HL-60/S4 treated with phorbol 12-myristate 13-acetate at 8.2 ng/mL for 4 days and 3 days (cell line): Measurements from ENCODE around the gene PDLIM4.

Experiments used
- in situ Hi-C: fragments of 300-500 bp; cut with MboI; formaldehyde crosslinking; loops from 2 replicates; pipeline ENCODE4 v1.15.0; 2022; ENCODE audit warnings: low sequenced_read_pairs

Gene PDLIM4

GRCh38 chr5:132226516-132227234, 30.8 kb upstream of the PDLIM4 start:
- in situ Hi-C loops: no loop called here

- in situ Hi-C loops: no loop called here
Measured at GRCh38 chr5:132227235-132227484, 30.3 kb upstream of the PDLIM4 start.

- in situ Hi-C loops: no loop called here
Measured at GRCh38 chr5:132227485-132228240, 29.8 kb upstream of the PDLIM4 start, which contains the start of gene P4HA2. Gene P4HA2 (minus strand): TSS chr5:132227853. CDS start chr5:132218626, 9,227 bp downstream.

- in situ Hi-C loops: no loop called here
Measured at GRCh38 chr5:132228241-132229035, 29.1 kb upstream of the PDLIM4 start.

GRCh38 chr5:132229236-132229635, 28.3 kb upstream of the PDLIM4 start:
- in situ Hi-C loops: no loop called here

- in situ Hi-C loops: no loop called here
Measured at GRCh38 chr5:132230871-132231270, 26.6 kb upstream of the PDLIM4 start.

GRCh38 chr5:132232465-132232864, 25.0 kb upstream of the PDLIM4 start:
- in situ Hi-C loops: no loop called here

- in situ Hi-C loops: no loop called here
Measured at GRCh38 chr5:132233081-132233480, 24.4 kb upstream of the PDLIM4 start.

GRCh38 chr5:132233811-132234683, 23.4 kb upstream of the PDLIM4 start:
- in situ Hi-C loops: no loop called here

GRCh38 chr5:132234684-132235062, 22.8 kb upstream of the PDLIM4 start:
- in situ Hi-C loops: no loop called here

GRCh38 chr5:132235340-132235739, 22.2 kb upstream of the PDLIM4 start:
- in situ Hi-C loops: no loop called here

- in situ Hi-C loops: no loop called here
Measured at GRCh38 chr5:132237141-132237540, 20.4 kb upstream of the PDLIM4 start.

GRCh38 chr5:132237670-132238069, 19.8 kb upstream of the PDLIM4 start:
- in situ Hi-C loops: no loop called here

GRCh38 chr5:132238169-132238744, 19.2 kb upstream of the PDLIM4 start:
- in situ Hi-C loops: no loop called here

- in situ Hi-C loops: no loop called here
Measured at GRCh38 chr5:132238901-132239500, 18.5 kb upstream of the PDLIM4 start.

- in situ Hi-C loops: no loop called here
Measured at GRCh38 chr5:132239776-132240175, 17.7 kb upstream of the PDLIM4 start.

GRCh38 chr5:132243366-132243977, 14.0 kb upstream of the PDLIM4 start:
- in situ Hi-C loops: no loop called here

GRCh38 chr5:132245593-132245992, 11.9 kb upstream of the PDLIM4 start:
- in situ Hi-C loops: no loop called here

GRCh38 chr5:132246806-132247205, 10.7 kb upstream of the PDLIM4 start:
- in situ Hi-C loops: no loop called here

GRCh38 chr5:132250547-132250946, 6.9 kb upstream of the PDLIM4 start:
- in situ Hi-C loops: no loop called here
